Liver (tissue), 9 donors: Measurements from ENCODE around the gene CFDP1. TPM values are rescaled to one million over a fixed set of nuclear protein-coding genes. Genes with fewer than 3 reads are reported as not detected.

Experiments used
- DNase-seq: peaks from one replicate; pipeline ENCODE4 v3.0.0-alpha.2; 2017; ENCODE audit warnings: low spot score
- H3K27ac ChIP-seq, 2 donors: one replicate each; pipeline ENCODE4 v1.7.0; 2013; ENCODE audit warnings: inconsistent platforms in 2 of 2, low read length in 2 of 2, control low read depth in 1 of 2, low read depth in 1 of 2, mild to moderate bottlenecking in 1 of 2
- H3K27me3 ChIP-seq, 4 donors: one replicate each; pipeline versions ENCODE4 v1.6.1 to v1.7.0; 2013; ENCODE audit warnings: low read length in 3 of 4, inconsistent platforms in 1 of 4, mild to moderate bottlenecking in 1 of 4, moderate library complexity in 1 of 4; ENCODE audit not compliant: control insufficient read depth in 4 of 4, insufficient read depth in 4 of 4
- H3K36me3 ChIP-seq, 4 donors: one replicate each; pipeline versions ENCODE4 v1.6.1 to v1.7.0; 2013; ENCODE audit warnings: low read length in 3 of 4, mild to moderate bottlenecking in 3 of 4, low read depth in 1 of 4, moderate library complexity in 1 of 4; ENCODE audit not compliant: control insufficient read depth in 4 of 4, insufficient read depth in 3 of 4
- H3K4me1 ChIP-seq, 4 donors: one replicate each; pipeline versions ENCODE4 v1.6.1 to v1.7.0; 2013; ENCODE audit warnings: low read length in 3 of 4, mild to moderate bottlenecking in 3 of 4, moderate library complexity in 1 of 4; ENCODE audit not compliant: control insufficient read depth in 4 of 4, insufficient read depth in 4 of 4
- H3K4me3 ChIP-seq, 3 donors: one replicate each; pipeline versions ENCODE4 v1.6.1 to v1.7.0; 2013; ENCODE audit warnings: low read length in 3 of 3, control low read depth in 1 of 3, low read depth in 1 of 3, mild to moderate bottlenecking in 1 of 3
- H3K9ac ChIP-seq, 2 donors: one replicate each; pipeline ENCODE4 v1.7.0; 2013; ENCODE audit warnings: low read length in 2 of 2, mild to moderate bottlenecking in 2 of 2, moderate library complexity in 2 of 2, control low read depth in 1 of 2, low read depth in 1 of 2
- H3K9me3 ChIP-seq, 4 donors: one replicate each; pipeline versions ENCODE4 v1.6.1 to v1.7.0; 2013; ENCODE audit warnings: low read length in 3 of 4; ENCODE audit not compliant: control insufficient read depth in 4 of 4
- ATF3 ChIP-seq: IDR thresholded peaks from 2 replicates; pipeline ENCODE4 v1.6.1; 2016; ENCODE audit warnings: antibody characterized with exemption
- CTCF ChIP-seq: fragments of 150-350 bp; IDR thresholded peaks from 2 replicates; pipeline ENCODE4 v1.5.1; 2017; ENCODE audit warnings: improper control_type of control experiment, low read depth, low read length; ENCODE audit not compliant: missing input control
- EGR1 ChIP-seq, 2 donors: IDR thresholded peaks; 2 replicates each; pipeline ENCODE4 v1.6.1; 2016 to 2018; ENCODE audit warnings: antibody characterized with exemption in 2 of 2, low read depth in 2 of 2
- FOXA1 ChIP-seq: IDR thresholded peaks from 2 replicates; pipeline ENCODE4 v1.6.1; 2016; ENCODE audit warnings: antibody characterized with exemption
- FOXA2 ChIP-seq: IDR thresholded peaks from 2 replicates; pipeline ENCODE4 v1.6.1; 2016; ENCODE audit warnings: antibody characterized with exemption
- GABPA ChIP-seq, 2 donors: IDR thresholded peaks in 1 of 2; conservative IDR thresholded peaks in 1 of 2; 2 replicates each; pipeline ENCODE4 v1.6.1; 2016; ENCODE audit warnings: antibody characterized with exemption in 2 of 2, mild to moderate bottlenecking in 1 of 2, moderate library complexity in 1 of 2
- HNF4A ChIP-seq, 2 donors: conservative IDR thresholded peaks; 2 replicates each; pipeline ENCODE4 v1.6.1; 2016; ENCODE audit warnings: antibody characterized with exemption in 2 of 2, mild to moderate bottlenecking in 2 of 2
- HNF4G ChIP-seq: IDR thresholded peaks from 2 replicates; pipeline ENCODE4 v1.6.1; 2016; ENCODE audit warnings: antibody characterized with exemption
- MAX ChIP-seq: IDR thresholded peaks from 2 replicates; pipeline ENCODE4 v1.6.1; 2016; ENCODE audit warnings: antibody characterized with exemption
- NR2F2 ChIP-seq: IDR thresholded peaks from 2 replicates; pipeline ENCODE4 v1.6.1; 2016; ENCODE audit warnings: antibody characterized with exemption
- RAD21 ChIP-seq, 2 donors: IDR thresholded peaks; 2 replicates each; pipeline ENCODE4 v1.6.1; 2016; ENCODE audit warnings: antibody characterized with exemption in 2 of 2, mild to moderate bottlenecking in 2 of 2
- SP1 ChIP-seq: IDR thresholded peaks from 2 replicates; pipeline ENCODE4 v1.6.1; 2018; ENCODE audit warnings: antibody characterized with exemption, mild to moderate bottlenecking
- YY1 ChIP-seq: IDR thresholded peaks from 2 replicates; pipeline ENCODE4 v1.6.1; 2016; ENCODE audit warnings: antibody characterized with exemption, mild to moderate bottlenecking
- ZBTB33 ChIP-seq: IDR thresholded peaks from 2 replicates; pipeline ENCODE4 v1.6.1; 2016; ENCODE audit warnings: antibody characterized with exemption
- WGBS: extraction: QIAGEN DNeasy Blood & Tissue Kit; methylation state at CpG from one replicate; pipeline ENCODE4 v1.1.7; 2013; 5-methylcytosine and 5-hydroxymethylcytosine counted together
- polyA plus RNA-seq, 2 donors: library from polyadenylated mRNA; stranded (reverse) in 1 of 2; unstranded in 1 of 2; fragments of 200-250 nt in 1 of 2; fragments of >200 nt in 1 of 2; fragmentation: Nextera tagmentation in 1 of 2; extraction: Ambion mirVana in 1 of 2; gene quantifications; one replicate each; pipeline versions ENCODE4 v1.2.1 to v1.2.3, GENCODE V29; 2013 to 2015
- total RNA-seq, 2 donors: library from RNA; depleted of rRNA; stranded (reverse); fragments of >200 nt; gene quantifications; one replicate each; pipeline ENCODE4 v1.2.3, GENCODE V29; 2014
- donor health status: healthy.
- donor health status: healthy.
- donor health status: healthy.
- donor health status: healthy.
- donor health status: healthy.

CFDP1 gene
- total and polyA plus RNA-seq, 4 donors = 20.5 to 49.2 (median 33.9) TPM

GRCh38 chr16:75459691-75460090 is 26.4 kb upstream of the CFDP1 start:
- no peaks in the 10 kb centered on the region for H3K36me3 ChIP-seq
- no peak overlapping the region for H3K9ac ChIP-seq
- no peak overlapping the region for H3K4me3 ChIP-seq
- no peak overlapping the region for H3K27ac ChIP-seq
- no peak for TF ChIP-seq ATF3
- no peak for TF ChIP-seq RAD21 (IDR thresholded peaks at IDR 0.05)
- TF ChIP-seq ZBTB33 = no peak
- H3K9me3 ChIP-seq = no peaks in the 10 kb centered on the region
- no peaks in the 10 kb centered on the region for H3K27me3 ChIP-seq
- H3K4me1 ChIP-seq = peaks cover 0 to 10% (median 8%) of the 10 kb centered on the region in 4 donors
- WGBS = over 99% methylated on average over 4 of the region's 4 CpGs
- DNase-seq = no peak

- H3K9ac ChIP-seq = no peak overlapping the region
- DNase-seq = no peak
- WGBS = 85% methylated on average over 2 of the region's 2 CpGs
- H3K9me3 ChIP-seq = no peaks in the 10 kb centered on the region
- no peak overlapping the region for H3K4me3 ChIP-seq
- peaks cover 0 to 8% (median 6%) of the 10 kb centered on the region in 4 donors for H3K4me1 ChIP-seq
- no peak overlapping the region for H3K27ac ChIP-seq
- H3K27me3 ChIP-seq = no peaks in the 10 kb centered on the region
- peaks cover 0 to 1% (median 0%) of the 10 kb centered on the region in 4 donors for H3K36me3 ChIP-seq
- TF ChIP-seq MAX (no peak), CTCF (no peak), RAD21 (IDR thresholded peaks at IDR 0.05) (no peak), SP1 (no peak), ZBTB33 (no peak), FOXA1 (no peak), ATF3 (no peak), GABPA (IDR thresholded peaks at IDR 0.05 in 1 of 2, conservative IDR thresholded peaks at IDR 0.05 in 1 of 2) (no peak), HNF4A (conservative IDR thresholded peaks at IDR 0.05) (no peak), FOXA2 (no peak)
Observed at GRCh38 chr16:75458439-75458838, 25.1 kb upstream of the CFDP1 start.

GRCh38 chr16:75458029-75458428 is 24.7 kb upstream of the CFDP1 start:
- Histone ChIP-seq H3K4me1 (peaks cover 4 to 10% (median 7%) of the 10 kb centered on the region in 4 donors), H3K4me3 (no peak overlapping the region), H3K9ac (no peak overlapping the region), H3K27me3 (no peaks in the 10 kb centered on the region), H3K27ac (no peak overlapping the region), H3K9me3 (no peaks in the 10 kb centered on the region), H3K36me3 (peaks cover 0 to 1% (median 0%) of the 10 kb centered on the region in 4 donors)
- no peak for DNase-seq
- 87% methylated on average over 4 of the region's 4 CpGs for WGBS
- TF ChIP-seq MAX (no peak), HNF4G (no peak), ZBTB33 (no peak), YY1 (no peak), HNF4A (conservative IDR thresholded peaks at IDR 0.05) (no peak), FOXA1 (no peak), RAD21 (IDR thresholded peaks at IDR 0.05) (no peak), ATF3 (no peak), NR2F2 (no peak), GABPA (IDR thresholded peaks at IDR 0.05 in 1 of 2, conservative IDR thresholded peaks at IDR 0.05 in 1 of 2) (no peak), EGR1 (IDR thresholded peaks at IDR 0.05; ENCODE audit: low read depth in 2 of 2) (no peak)
